ENCODE measurements around the gene CPNE4.

Gene CPNE4

GRCh38 chr3:131582438-131582837 is 452.4 kb downstream of the CPNE4 start:
- no peak overlapping the region for H3K4me3 Mint-ChIP-seq
- H3K4me1 Mint-ChIP-seq (ENCODE audit: low read depth in 2 of 2) = no peaks in the 10 kb centered on the region
- H3K27me3 Mint-ChIP-seq = peaks cover 0 to 11% of the 10 kb centered on the region in 2 donors

GRCh38 chr3:131568460-131568859 is 466.4 kb downstream of the CPNE4 start:
- no peaks in the 10 kb centered on the region for H3K9me3 Mint-ChIP-seq
- H3K27me3 Mint-ChIP-seq = peaks cover 29 to 51% of the 10 kb centered on the region in 2 donors
- H3K4me3 Mint-ChIP-seq = no peak overlapping the region
- H3K27ac Mint-ChIP-seq = no peak overlapping the region
- H3K4me1 Mint-ChIP-seq (ENCODE audit: low read depth in 2 of 2) = no peaks in the 10 kb centered on the region
- no peak for ATAC-seq (replicated peaks)
- no peaks in the 10 kb centered on the region for H3K36me3 Mint-ChIP-seq (ENCODE audit: insufficient read depth)
- DNase-seq = no peak

More at GRCh38 chr3:131582438-131582837, 452.4 kb downstream of the CPNE4 start:
- Mint-ChIP-seq H3K27ac (no peak overlapping the region), H3K9me3 (no peaks in the 10 kb centered on the region), H3K36me3 (ENCODE audit: insufficient read depth) (no peaks in the 10 kb centered on the region)
- DNase-seq (no peak), ATAC-seq (replicated peaks) (no peak)

GRCh38 chr3:131564812-131565211 is 470.0 kb downstream of the CPNE4 start:
- no peaks in the 10 kb centered on the region for H3K36me3 Mint-ChIP-seq (ENCODE audit: insufficient read depth)
- H3K27me3 Mint-ChIP-seq = peaks cover 50 to 54% of the 10 kb centered on the region in 2 donors
- DNase-seq (no peak), ATAC-seq (replicated peaks) (no peak)
- H3K27ac Mint-ChIP-seq = no peak overlapping the region
- no peak overlapping the region for H3K4me3 Mint-ChIP-seq
- no peaks in the 10 kb centered on the region for H3K9me3 Mint-ChIP-seq
- no peaks in the 10 kb centered on the region for H3K4me1 Mint-ChIP-seq (ENCODE audit: low read depth in 2 of 2)

GRCh38 chr3:131561511-131561910 is 473.3 kb downstream of the CPNE4 start:
- no peaks in the 10 kb centered on the region for H3K36me3 Mint-ChIP-seq (ENCODE audit: insufficient read depth)
- H3K4me3 Mint-ChIP-seq = no peak overlapping the region
- H3K27ac Mint-ChIP-seq = no peak overlapping the region
- no peak for ATAC-seq (replicated peaks)
- no peaks in the 10 kb centered on the region for H3K4me1 Mint-ChIP-seq (ENCODE audit: low read depth in 2 of 2)
- no peaks in the 10 kb centered on the region for H3K9me3 Mint-ChIP-seq
- no peak for DNase-seq
- peaks cover 63 to 70% of the 10 kb centered on the region in 2 donors for H3K27me3 Mint-ChIP-seq

- Mint-ChIP-seq H3K27ac (no peak overlapping the region), H3K4me1 (ENCODE audit: low read depth in 2 of 2) (no peaks in the 10 kb centered on the region), H3K4me3 (no peak overlapping the region), H3K9me3 (no peaks in the 10 kb centered on the region), H3K27me3 (peaks cover 56 to 64% of the 10 kb centered on the region in 2 donors), H3K36me3 (ENCODE audit: insufficient read depth) (no peaks in the 10 kb centered on the region)
- ATAC-seq (replicated peaks) (no peak), DNase-seq (no peak)
These were observed 474.0 kb downstream of the CPNE4 start for GRCh38 chr3:131560795-131561194.

- H3K36me3 Mint-ChIP-seq (ENCODE audit: insufficient read depth) = no peaks in the 10 kb centered on the region
- DNase-seq (no peak), ATAC-seq (replicated peaks) (no peak)
- H3K9me3 Mint-ChIP-seq = no peaks in the 10 kb centered on the region
- peaks cover 23 to 38% of the 10 kb centered on the region in 2 donors for H3K27me3 Mint-ChIP-seq
- H3K4me3 Mint-ChIP-seq = no peak overlapping the region
- H3K4me1 Mint-ChIP-seq (ENCODE audit: low read depth in 2 of 2) = no peaks in the 10 kb centered on the region
- H3K27ac Mint-ChIP-seq = no peak overlapping the region
These were observed 479.4 kb downstream of the CPNE4 start for GRCh38 chr3:131555456-131555855.

- Mint-ChIP-seq H3K4me1 (ENCODE audit: low read depth in 2 of 2) (no peaks in the 10 kb centered on the region), H3K4me3 (no peak overlapping the region), H3K9me3 (no peaks in the 10 kb centered on the region), H3K27me3 (peaks cover 17 to 34% of the 10 kb centered on the region in 2 donors), H3K36me3 (ENCODE audit: insufficient read depth) (no peaks in the 10 kb centered on the region), H3K27ac (no peak overlapping the region)
- ATAC-seq (replicated peaks) (no peak), DNase-seq (no peak)
These were observed 481.1 kb downstream of the CPNE4 start for GRCh38 chr3:131553495-131554247.

GRCh38 chr3:131551761-131552160 is 483.1 kb downstream of the CPNE4 start:
- no peak overlapping the region for H3K27ac Mint-ChIP-seq
- H3K9me3 Mint-ChIP-seq = no peaks in the 10 kb centered on the region
- H3K27me3 Mint-ChIP-seq = peaks cover 14 to 20% of the 10 kb centered on the region in 2 donors
- H3K36me3 Mint-ChIP-seq (ENCODE audit: insufficient read depth) = no peaks in the 10 kb centered on the region
- H3K4me3 Mint-ChIP-seq = no peak overlapping the region
- no peak for DNase-seq
- no peak for ATAC-seq (replicated peaks)
- H3K4me1 Mint-ChIP-seq (ENCODE audit: low read depth in 2 of 2) = no peaks in the 10 kb centered on the region

- Mint-ChIP-seq H3K27ac (no peak overlapping the region), H3K9me3 (no peaks in the 10 kb centered on the region), H3K27me3 (peaks cover 14 to 18% of the 10 kb centered on the region in 2 donors), H3K4me1 (ENCODE audit: low read depth in 2 of 2) (no peaks in the 10 kb centered on the region), H3K36me3 (ENCODE audit: insufficient read depth) (no peaks in the 10 kb centered on the region), H3K4me3 (no peak overlapping the region)
- no peak for ATAC-seq (replicated peaks)
- no peak for DNase-seq
These were observed 484.0 kb downstream of the CPNE4 start for GRCh38 chr3:131550562-131551465.

GRCh38 chr3:131549340-131549739 is 485.5 kb downstream of the CPNE4 start:
- H3K4me3 Mint-ChIP-seq = no peak overlapping the region
- ATAC-seq (replicated peaks) = no peak
- H3K36me3 Mint-ChIP-seq (ENCODE audit: insufficient read depth) = no peaks in the 10 kb centered on the region
- no peaks in the 10 kb centered on the region for H3K9me3 Mint-ChIP-seq
- H3K4me1 Mint-ChIP-seq (ENCODE audit: low read depth in 2 of 2) = no peaks in the 10 kb centered on the region
- DNase-seq = no peak
- H3K27me3 Mint-ChIP-seq = peaks cover 20% of the 10 kb centered on the region in 2 donors
- no peak overlapping the region for H3K27ac Mint-ChIP-seq

GRCh38 chr3:131547585-131547984 is 487.2 kb downstream of the CPNE4 start:
- Mint-ChIP-seq H3K27ac (no peak overlapping the region), H3K27me3 (peaks cover 15 to 20% of the 10 kb centered on the region in 2 donors), H3K9me3 (no peaks in the 10 kb centered on the region), H3K4me1 (ENCODE audit: low read depth in 2 of 2) (no peaks in the 10 kb centered on the region), H3K4me3 (no peak overlapping the region), H3K36me3 (ENCODE audit: insufficient read depth) (no peaks in the 10 kb centered on the region)
- no peak for ATAC-seq (replicated peaks)
- no peak for DNase-seq

GRCh38 chr3:131546441-131546840 is 488.4 kb downstream of the CPNE4 start:
- no peak overlapping the region for H3K4me3 Mint-ChIP-seq

GRCh38 chr3:131544557-131544956 is 490.3 kb downstream of the CPNE4 start:
- no peak for DNase-seq
- Mint-ChIP-seq H3K9me3 (no peaks in the 10 kb centered on the region), H3K27me3 (peaks cover 22 to 28% of the 10 kb centered on the region in 2 donors), H3K27ac (no peak overlapping the region), H3K36me3 (ENCODE audit: insufficient read depth) (no peaks in the 10 kb centered on the region), H3K4me1 (ENCODE audit: low read depth in 2 of 2) (no peaks in the 10 kb centered on the region), H3K4me3 (no peak overlapping the region)
- ATAC-seq (replicated peaks) = no peak

More at GRCh38 chr3:131546441-131546840, 488.4 kb downstream of the CPNE4 start:
- ATAC-seq (replicated peaks) = no peak
- Mint-ChIP-seq H3K9me3 (no peaks in the 10 kb centered on the region), H3K27ac (no peak overlapping the region), H3K27me3 (peaks cover 9 to 20% of the 10 kb centered on the region in 2 donors), H3K36me3 (ENCODE audit: insufficient read depth) (no peaks in the 10 kb centered on the region), H3K4me1 (ENCODE audit: low read depth in 2 of 2) (no peaks in the 10 kb centered on the region)
- DNase-seq = no peak

GRCh38 chr3:131543714-131544113 is 491.1 kb downstream of the CPNE4 start:
- H3K4me3 Mint-ChIP-seq = no peak overlapping the region
- peaks cover 28 to 31% of the 10 kb centered on the region in 2 donors for H3K27me3 Mint-ChIP-seq
- no peaks in the 10 kb centered on the region for H3K9me3 Mint-ChIP-seq
- no peaks in the 10 kb centered on the region for H3K36me3 Mint-ChIP-seq (ENCODE audit: insufficient read depth)
- no peak overlapping the region for H3K27ac Mint-ChIP-seq
- H3K4me1 Mint-ChIP-seq (ENCODE audit: low read depth in 2 of 2) = no peaks in the 10 kb centered on the region
- no peak for ATAC-seq (replicated peaks)
- no peak for DNase-seq

All from effector memory CD8-positive, alpha-beta T cell (primary cell).